NCI-H1105 treated with DMSO at 0.1 percent for 48 hours (cell line): ENCODE measurements around the gene C1QTNF3.
"Not testable (repeated sequence)": the region's sequence is repeated elsewhere in the genome, so short reads cannot be mapped to it uniquely, and the experiment has no call there.

Source experiments
- DNase-seq: peaks from one replicate; lab custom pipeline; 2025; lab: John Stamatoyannopoulos, UW

Gene C1QTNF3

DNA sequence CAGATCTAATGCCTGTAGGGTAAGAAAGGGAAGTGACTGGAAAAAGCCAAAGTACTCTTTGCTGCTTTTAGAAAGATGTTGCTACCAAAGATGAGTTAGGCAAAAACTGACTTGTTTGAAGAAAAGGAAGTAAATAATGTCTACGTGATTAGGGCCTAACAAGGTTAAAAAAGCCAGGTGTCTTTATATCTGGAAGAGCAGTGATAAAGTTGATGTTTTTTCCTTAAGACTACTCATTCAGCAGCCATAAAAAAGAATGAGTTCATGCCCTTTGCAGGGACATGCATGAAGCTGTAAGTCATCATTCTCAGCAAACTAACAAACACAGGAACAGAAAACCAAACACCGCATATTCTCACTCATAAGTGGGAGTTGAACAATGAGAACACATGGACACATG is 21.7 kb downstream of the C1QTNF3 start:
- DNase-seq, result no peak

DNA sequence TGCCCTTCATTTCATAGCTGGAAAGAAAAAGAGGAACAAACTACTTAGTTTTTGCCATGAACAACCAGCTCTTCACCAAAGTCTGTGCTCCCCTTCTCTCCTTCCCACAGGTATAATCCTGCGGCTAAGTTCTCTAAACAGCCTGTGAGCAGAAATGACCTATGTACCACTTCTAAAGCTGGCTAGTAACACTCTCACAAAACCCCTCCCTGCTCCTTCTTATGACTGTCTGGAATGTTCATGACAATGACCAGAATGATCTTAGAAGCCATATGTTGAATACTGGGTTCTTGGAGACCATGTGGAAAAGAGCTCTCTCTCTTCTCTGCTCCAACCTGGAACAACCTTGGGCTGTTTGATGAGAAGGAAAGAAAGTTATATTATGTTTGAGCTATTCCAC is 22.3 kb downstream of the C1QTNF3 start:
- DNase-seq, result no peak

DNA sequence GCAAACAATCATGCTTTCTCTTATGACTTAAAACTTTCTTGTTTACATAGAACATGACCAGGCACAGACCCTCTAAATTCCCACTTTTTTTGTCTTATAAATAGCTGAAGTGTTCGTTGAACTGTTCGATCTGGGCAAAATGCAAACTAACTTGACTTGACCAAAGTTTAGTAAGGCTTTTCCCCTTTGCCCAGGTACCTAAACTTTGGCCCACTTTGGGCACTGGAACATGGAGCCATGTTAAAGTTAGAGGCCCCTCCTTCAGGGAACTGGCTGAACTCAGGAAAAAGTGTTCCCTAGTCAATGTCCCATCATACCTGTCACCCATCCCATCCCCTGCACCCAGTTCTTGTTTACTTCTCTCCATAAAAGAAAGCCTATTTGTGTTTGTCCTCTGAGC is 25.8 kb downstream of the C1QTNF3 start:
- DNase-seq, result no peak

DNA sequence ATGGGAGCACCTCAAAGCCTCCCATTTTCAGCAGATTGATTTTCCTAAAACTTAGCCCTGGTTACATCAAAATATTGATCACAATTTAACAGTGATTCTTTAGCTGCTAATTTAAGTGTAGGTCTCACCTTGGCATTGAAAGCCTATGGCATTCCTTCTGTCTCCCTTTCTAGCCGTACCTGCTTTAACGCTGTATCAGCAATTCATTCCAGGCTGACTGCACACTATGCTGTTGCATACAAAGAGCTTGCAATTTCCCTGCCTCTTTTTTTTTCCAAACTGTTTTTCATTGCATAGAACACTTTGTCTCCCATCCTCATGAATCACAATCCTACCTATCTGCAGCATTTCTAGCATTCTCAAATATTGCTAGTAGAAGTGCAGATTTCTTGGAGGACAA is 26.3 kb downstream of the C1QTNF3 start:
- DNase-seq, result no peak

DNA sequence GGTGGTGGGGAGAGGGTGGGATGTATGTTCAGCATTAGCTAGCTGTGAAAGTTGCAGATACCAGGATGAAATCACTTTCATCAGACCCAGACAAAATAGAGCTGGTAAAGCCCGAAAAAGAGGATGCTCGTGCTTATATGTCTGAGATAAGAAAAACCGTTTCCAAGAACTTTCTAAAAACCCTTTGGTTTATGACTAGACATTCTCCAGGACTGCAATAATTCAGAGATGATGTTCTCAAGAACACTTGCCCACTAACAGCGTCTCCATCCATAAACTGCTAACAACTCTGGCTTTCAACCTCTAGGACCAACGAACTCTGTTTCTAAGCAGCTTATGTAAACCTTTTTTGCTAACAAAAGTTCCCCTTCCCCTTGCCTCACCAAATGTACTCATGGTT is 26.8 kb downstream of the C1QTNF3 start:
- no peak for DNase-seq

DNA sequence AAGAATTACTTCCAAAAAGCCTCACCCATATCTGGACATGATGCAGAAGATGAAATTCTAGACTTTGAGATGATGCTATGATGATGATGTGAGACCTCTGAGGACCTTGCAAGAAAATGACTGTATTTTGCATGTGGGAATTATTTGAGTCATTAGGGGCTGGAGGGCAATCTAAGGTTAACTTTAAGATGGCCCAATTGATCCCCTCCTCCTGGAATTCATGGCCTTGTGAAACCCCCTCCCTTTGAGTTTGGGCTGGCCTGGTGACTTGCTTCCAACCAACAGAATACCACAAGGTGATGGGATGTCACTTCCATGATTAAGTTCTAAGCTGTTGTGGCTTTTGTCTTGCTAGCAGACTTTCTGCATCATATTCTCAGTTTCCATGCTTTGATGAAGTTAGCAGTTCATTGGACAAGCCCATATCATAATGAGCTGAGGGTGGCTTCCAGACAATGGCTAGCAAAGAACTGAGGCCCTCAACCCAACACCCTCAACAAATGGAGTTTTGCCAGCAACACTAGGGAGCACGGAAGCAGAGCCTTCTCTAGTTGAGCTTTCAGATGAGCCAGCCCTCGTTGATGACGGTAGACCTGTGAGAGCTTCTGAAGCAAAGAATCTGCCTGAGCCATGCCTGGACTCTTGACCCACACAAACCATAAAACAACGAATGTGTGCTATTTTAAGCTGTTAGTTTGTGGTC is 27.7 kb downstream of the C1QTNF3 start:
- DNase-seq, result no peak

DNA sequence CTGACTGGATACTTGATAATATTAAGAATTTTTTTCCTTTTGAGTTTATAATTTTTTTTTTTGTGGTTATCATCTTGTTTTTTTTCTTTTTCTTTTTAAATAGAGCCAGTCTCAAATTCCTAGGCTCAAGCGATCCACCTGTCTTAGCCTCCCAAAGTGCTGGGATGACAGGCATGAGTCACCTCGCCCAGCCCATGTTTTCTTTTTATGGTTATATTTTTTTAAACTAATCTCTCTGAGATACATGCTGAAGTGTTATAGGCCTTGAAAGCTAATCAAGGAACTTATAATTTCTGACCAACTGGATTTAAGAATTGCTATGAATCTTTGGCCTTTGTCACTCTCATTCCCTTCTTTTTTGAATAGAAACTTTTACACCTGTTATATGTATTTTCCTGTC is 28.4 kb downstream of the C1QTNF3 start:
- DNase-seq, result no peak

DNA sequence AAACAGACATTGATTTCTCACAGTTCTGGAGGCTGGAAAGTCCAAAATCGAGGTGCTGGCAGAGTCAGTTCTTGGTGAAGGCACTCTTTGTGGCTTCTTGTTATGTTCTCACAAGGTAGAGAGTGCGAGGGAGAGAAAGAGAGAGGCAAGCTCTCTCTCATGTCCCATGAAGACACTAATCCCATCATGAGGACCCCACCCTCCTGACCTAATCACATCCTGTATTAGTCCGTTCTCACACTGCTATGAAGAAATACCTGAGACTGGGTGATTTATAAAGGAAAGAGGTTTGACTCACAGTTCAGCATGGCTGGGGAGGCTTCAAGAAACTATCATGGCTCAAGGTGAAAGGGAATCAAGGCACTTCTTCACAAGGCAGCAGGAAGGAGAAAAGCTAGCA is 29.5 kb downstream of the C1QTNF3 start:
- DNase-seq, result no peak

DNA sequence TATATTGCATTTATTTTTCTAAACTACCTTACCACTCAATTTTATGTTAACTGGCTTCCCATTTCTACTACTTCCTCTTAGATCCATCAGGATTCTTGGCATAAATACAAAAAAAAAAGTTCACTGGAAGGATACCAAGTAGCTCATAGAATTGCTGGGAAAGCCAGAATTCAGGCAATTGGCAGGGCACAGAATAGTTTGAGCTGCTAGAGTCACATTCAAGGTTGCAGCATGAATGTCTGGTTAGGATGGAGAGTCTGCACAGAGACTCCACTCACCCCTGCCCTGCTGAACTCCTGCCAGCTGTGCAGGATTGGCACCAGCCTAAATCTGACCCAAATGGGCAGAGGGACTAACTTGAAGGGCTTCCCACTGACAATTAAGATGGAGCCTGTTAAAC is 30.2 kb downstream of the C1QTNF3 start:
- no peak for DNase-seq

DNA sequence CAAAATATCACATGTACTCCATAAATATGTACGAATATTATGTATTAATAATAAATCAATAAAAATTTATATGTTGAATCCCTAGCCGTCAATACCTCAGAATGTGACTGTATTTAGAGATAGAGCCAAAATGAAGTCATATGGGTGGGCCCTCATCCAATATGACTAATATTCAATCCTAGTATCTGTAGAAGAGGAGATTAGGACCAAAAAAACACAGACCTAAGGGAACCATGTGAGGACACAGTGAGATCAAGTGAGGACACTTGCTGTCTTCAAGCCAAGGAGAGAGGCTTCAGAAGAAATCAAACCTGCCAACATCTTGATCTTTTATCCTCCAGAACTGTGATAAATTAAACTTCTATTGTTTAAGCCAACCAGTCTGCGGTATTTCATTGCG is 31.5 kb downstream of the C1QTNF3 start:
- no peak for DNase-seq

DNA sequence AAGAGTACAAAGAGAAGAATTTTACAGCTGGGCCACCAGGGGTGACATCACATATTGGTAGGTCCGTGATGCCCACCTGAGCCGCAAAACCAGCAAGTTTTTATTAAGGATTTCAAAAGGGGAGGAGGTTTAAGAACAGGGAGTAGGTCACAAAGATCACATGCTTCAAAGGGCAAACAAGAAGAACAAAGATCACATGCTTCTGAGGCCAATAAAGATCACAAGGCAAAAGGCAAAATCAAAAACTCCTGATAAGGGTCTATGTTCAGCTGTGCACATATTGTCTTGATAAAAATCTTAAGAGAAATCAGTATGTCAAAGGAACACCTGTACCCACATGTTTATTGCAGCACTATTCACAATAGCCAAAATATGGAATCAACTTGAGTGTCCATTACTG is 32.9 kb downstream of the C1QTNF3 start:
- not testable (repeated sequence) for DNase-seq

DNA sequence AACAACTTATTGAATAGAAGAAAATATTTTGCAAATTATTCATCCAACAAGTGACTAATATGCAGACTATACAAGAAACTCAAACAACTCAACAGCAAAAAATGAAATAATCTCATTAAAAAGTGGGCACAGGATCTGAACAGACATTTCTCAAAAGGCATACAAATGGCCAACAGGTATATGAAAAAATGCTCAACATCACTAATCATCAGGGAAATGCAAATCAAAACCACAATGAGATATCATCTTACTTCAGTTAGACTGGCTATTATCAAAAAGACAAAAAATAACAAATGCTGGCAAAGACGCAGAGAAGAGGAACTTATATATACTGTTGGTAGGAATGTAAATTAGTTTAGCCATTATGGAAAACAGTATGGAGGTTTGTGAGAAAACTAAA is 33.4 kb downstream of the C1QTNF3 start:
- no peak for DNase-seq

DNA sequence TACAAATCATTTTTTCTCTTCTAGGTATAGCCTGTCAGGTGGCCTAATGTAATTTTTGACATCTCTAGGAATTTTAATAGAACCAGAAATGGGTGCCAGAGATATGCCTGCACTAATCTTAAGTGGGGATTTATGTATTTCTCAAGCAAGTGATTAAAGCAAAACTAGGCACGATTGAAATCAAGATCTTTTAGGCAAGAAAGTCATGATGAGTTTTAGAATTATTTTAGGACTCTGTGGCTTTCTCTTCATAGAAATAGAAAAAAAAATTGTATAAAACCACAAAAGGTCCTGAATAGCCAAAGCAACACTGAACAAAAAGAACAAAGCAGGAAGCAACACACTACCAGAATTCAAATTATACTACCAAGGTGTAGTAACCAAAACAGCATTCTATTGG is 34.2 kb downstream of the C1QTNF3 start:
- no peak for DNase-seq

DNA sequence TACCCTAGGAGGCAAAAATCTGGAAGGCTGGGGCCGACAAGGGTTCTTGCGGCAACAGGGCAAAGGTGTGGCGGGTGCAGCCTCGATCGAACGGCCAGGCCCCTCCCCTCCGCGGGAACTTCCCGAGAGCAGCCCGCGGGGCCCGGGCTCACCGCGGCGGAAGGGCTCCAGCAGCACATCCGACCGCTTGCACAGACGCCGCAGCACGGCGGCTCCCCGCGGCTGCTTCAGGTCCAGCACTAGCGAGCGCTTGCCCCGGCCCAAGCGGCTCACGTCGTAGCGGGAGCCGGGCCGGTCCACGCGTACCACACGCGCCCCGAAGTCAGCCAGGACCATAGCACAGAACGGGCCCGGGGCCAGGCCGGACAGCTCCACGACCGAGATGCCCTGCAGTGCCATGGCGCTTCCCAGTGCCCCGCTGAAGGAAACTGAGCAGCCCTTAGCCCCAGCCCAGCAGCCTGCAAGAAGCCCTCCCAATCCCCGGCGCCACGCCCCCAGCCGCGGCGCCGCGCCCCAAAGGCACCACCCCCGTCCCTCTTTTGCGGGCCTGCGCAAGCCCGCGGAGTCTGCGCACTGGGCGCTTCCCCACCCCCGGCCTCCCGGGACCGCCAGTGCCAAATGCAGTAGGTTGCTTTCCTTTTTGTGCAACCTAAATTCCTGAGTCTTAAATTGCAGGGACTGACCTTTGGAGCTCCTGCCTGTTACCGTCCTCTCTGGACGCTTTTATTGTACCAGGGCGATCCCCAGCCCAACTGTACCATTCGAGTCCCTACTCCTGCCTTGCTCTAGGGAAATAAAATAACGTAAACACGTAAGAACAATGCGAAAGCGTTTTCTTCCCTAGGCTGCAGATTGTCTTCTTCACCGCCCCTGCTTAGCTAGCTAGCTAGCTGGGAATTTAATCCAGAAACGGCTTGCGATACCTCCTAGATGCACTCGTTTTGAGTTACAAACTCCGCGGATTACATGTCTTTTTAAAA is 35.1 kb downstream of the C1QTNF3 start, which contains the start of gene AMACR:
Gene AMACR, minus strand, starts transcription at position 430 of the 980 bp plus-strand sequence. Its CDS starts 31 bp downstream, at position 399.
- peak; percentile 95 for DNase-seq

DNA sequence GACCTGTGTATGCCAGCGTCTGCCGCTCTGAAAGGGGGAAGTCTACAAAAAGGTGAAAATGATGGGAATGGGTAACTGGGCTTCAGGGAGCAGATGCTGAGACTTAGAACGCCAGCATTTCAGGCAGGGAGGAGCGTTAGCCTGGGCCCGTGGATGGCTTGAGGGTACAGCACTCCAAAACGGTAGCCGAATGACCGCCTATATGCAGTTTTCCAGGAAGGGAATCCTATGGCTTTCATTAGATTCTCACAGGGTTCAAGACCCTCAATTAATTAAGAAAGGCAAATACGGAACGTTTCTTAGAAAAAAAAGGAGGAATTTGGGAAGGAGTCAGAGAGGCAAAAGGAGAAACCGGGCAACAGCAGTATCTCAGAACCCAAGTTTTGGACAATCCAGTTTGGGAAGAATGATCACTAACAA is 35.8 kb downstream of the C1QTNF3 start:
- DNase-seq, result peak; percentile 25

DNA sequence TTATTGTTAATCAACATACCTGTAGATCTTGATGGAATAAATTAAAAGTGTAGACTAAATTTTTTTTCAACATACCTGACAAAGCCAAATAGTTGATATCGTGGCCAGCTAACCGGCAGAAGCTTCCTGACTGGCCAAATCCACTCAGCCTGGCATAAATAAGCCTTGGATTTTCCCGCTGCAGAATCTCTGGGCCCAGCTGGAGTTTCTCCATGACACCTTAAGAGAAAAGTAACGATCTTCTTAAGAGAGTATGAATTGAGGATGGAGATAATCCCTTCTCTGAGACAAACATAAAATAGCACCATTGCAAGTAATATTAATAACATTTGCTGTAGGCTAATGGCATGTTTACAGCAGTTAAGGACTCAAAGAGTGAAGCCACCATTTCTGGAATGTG is 37.3 kb downstream of the C1QTNF3 start:
- DNase-seq, result no peak

DNA sequence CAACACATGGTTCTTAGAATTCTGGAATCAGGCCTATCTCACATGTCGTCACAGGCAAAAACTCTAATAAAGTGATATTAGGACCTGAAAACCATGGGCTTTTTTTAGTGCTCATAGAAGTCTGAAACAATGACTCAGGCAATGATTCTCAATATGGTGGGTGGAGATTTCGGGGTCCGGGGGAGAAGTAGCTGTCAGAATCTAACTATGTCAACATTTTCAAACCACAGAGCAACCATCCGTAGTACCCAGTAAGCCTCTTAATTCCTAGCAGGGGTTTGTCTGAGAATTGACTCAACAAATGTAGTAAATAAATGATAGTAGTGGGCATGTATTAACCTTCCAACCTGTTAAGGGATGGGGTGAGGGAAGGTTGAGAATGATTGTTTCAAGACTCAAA is 37.8 kb downstream of the C1QTNF3 start:
- no peak for DNase-seq

DNA sequence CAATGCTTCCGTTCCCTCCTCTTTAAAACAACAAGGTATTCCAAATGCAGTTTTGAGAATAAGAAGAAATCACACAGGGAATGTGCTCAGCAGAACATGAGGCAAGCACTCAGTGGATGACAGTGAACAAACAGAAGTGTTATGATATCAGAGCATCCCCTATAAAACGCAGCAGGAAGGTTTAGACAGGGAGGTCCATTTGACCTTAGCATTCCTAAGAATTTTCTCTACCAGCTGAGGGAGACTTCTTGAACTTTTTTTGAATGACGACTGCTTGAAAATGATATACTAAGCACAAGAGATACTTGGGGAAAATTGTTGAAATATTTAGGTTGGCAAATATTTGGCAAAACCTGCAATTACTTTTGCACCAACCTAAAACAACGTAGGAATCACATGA is 39.1 kb downstream of the C1QTNF3 start:
- no peak for DNase-seq

DNA sequence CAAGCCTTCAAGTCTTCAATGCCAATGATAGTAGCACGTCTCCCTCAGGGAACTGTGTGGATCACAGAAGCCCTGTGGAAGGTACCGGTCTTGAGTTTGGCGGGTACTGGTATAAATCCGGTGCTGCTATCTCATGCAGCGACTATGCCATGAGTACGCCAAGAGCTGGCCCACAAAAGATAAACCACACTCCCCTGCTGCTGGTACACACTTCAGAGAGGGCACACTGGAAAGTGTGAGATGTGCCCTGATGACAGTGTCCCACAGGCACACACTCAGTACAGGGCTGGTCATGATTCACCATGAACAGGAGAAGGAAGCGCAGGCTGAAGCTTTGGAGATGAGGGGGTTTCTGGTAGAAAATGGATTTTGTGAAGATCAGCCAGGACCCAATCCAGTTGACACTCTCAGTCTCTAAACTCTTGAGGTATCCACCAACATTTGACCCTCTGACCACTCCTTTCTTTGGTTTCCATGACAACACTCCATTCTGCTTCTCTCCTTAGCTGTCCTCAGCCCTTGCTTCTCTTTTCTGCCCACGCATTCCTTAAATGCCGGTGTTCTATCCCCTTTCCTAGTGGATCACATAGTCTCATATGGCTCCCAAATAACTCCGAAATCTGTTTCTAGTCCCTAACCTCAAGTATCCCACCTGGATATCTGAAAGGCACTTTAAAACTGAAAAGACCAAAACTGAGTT is 40.2 kb downstream of the C1QTNF3 start:
- no peak for DNase-seq

DNA sequence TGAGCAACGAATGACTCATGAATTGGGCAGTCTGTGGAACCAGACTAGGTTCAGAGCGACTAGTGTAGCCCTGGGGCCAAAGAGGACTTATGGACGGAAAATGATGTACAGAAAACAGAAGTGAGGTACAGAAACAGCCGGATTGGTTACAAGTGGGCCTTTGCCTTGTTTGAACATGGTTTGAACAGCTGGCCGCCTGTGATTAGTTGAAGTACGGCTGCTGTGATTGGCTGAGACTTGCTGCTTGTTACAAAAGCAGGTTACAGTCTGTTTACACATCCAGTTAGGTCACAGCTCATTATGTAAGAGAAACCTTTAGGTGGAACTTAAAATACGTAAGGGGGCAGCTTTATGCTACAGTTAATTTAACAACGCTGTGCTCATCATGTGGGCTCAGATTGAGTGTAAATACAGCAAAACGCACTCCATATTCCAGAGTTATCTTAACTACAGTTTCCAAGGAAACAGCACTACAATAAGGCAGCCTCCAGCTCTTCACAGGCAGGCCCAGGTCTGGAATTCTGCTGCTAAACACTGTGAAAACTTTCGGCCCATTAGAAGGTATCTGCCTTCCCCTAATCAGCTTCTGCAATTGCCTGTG is 41.7 kb downstream of the C1QTNF3 start:
- peak; percentile 87 for DNase-seq

DNA sequence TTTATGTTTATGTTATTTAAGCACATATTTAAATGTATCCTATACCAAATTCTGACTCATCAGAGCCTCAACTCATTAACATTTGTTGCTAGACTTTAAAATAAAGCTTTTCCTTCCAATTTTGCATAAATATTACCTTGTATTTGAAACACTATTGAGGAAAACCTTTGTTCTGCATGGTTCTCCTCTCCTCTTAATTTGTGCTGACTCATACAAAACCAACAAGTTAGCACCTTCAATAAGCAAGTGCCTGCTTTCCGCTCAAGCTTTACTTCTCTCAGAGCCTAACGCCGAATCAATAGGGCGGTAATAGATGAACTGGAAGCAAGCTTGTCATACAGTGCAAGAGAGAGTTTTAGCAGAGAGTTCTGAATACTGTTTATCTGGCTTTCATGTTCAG is 43.0 kb downstream of the C1QTNF3 start:
- no peak for DNase-seq

DNA sequence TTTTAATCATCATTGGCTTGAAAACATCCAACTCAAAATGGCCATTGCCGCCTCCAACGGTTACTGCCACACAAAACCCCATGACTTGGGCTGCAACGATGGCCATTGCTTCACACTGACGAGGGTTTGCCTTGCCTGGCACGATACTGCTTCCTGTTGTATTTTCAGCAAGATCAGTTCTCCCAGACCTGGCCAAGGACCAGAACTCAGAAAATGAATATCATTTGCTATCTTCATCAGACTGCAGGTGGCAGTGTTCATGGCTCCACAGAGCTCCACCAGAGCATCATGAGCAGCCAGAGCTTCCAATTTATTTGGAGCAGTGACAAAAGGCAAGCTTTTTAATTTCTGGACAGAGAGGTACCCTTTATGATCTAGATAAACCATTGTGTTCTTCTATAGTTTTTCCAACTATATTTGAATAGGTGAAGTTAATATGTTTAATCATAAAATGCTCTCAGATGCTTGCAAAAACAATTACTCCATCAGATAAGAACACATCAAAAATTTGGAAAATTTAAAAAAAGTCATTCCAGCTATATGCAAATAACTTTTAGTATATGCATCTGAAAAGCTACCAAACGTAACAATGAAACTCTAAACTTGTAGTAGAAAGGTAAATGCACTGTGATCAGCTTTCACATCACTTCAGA is 45.6 kb downstream of the C1QTNF3 start:
- peak; percentile 85 for DNase-seq
